B cell (primary cell): Measurements from ENCODE around the gene NPIPB13. TPM values are rescaled to one million over a fixed set of nuclear protein-coding genes. Genes with fewer than 3 reads are reported as not detected.
"Not testable (repeated sequence)": the region's sequence is repeated elsewhere in the genome, so short reads cannot be mapped to it uniquely, and the experiment has no call there.

Source experiments
- ATAC-seq: fragments of 200-7000 bp; cut with Tn5 transposase; one replicate; pipeline ENCODE4 v1.10.0; 2021; ENCODE audit warnings: low read depth, mild to moderate bottlenecking, moderate number of reproducible peaks, moderate library complexity
- CTCF ChIA-PET: fragments of 350-600 bp; sonication (Branson Sonifier 250); formaldehyde crosslinking; loops from one replicate; lab custom pipeline; 2021; ENCODE audit warnings: antibody characterized with exemption, inconsistent platforms; lab: Charles Lee
- POLR2A ChIA-PET: fragments of 350-600 bp; sonication (Branson Sonifier 250); formaldehyde crosslinking; loops from one replicate; lab custom pipeline; 2021; ENCODE audit warnings: antibody characterized with exemption; lab: Charles Lee
- DNase-seq: peaks from one replicate; pipeline ENCODE4 v3.0.0; 2013
- H2AFZ ChIP-seq: 2 replicates; pipeline ENCODE4 v1.6.1; 2012; ENCODE audit warnings: mild to moderate bottlenecking, low read depth, low read length; ENCODE audit not compliant: insufficient read depth, poor library complexity, severe bottlenecking
- H3K27ac ChIP-seq, 2 donors: 1 replicate in 1 of 2; 2 replicates in 1 of 2; pipeline ENCODE4 v1.5.1; 2012 to 2013; ENCODE audit warnings: low read length in 2 of 2, mild to moderate bottlenecking in 2 of 2, moderate library complexity in 1 of 2
- H3K27me3 ChIP-seq, 4 experiments: fragments of 200-600 bp in 1 of 4; sonication (generic) in 1 of 4; replicated peaks in 1 of 4; 1 replicate in 2 of 4; 2 replicates in 2 of 4; pipeline versions ENCODE4 v1.6.1 to v1.7.0; 2013 to 2016; ENCODE audit warnings: low read length in 3 of 4, mild to moderate bottlenecking in 2 of 4, mixed read lengths in 1 of 4, moderate library complexity in 1 of 4; ENCODE audit not compliant: insufficient read depth in 4 of 4, control insufficient read depth in 3 of 4; ENCODE audit errors: control extremely low read depth in 1 of 4
- H3K36me3 ChIP-seq, 2 experiments: replicated peaks in 1 of 2; 1 replicate in 1 of 2; 2 replicates in 1 of 2; pipeline versions ENCODE4 v1.6.1 to v1.7.1; 2013; ENCODE audit warnings: low read length in 1 of 2; ENCODE audit not compliant: insufficient read depth in 2 of 2, control insufficient read depth in 1 of 2; ENCODE audit errors: control extremely low read depth in 1 of 2, extremely low read depth in 1 of 2
- H3K4me1 ChIP-seq, 2 donors: fragments of 200-600 bp in 1 of 2; sonication (generic) in 1 of 2; 1 replicate in 1 of 2; 2 replicates in 1 of 2; pipeline versions ENCODE4 v1.5.1 to v1.6.1; 2013 to 2017; ENCODE audit warnings: low read length in 2 of 2; ENCODE audit not compliant: control insufficient read depth in 2 of 2, insufficient read depth in 2 of 2
- H3K4me2 ChIP-seq: replicated peaks from 2 replicates; pipeline ENCODE3; 2012; ENCODE audit warnings: mild to moderate bottlenecking, low read depth, low read length; ENCODE audit not compliant: poor library complexity, severe bottlenecking
- H3K4me3 ChIP-seq, 5 experiments: fragments of 200-600 bp in 1 of 5; sonication (generic) in 1 of 5; 1 replicate in 3 of 5; 2 replicates in 2 of 5; pipeline versions ENCODE4 v1.5.1 to v1.7.0; 2011 to 2016; ENCODE audit warnings: low read length in 4 of 5, mild to moderate bottlenecking in 4 of 5, low read depth in 2 of 5, control low read depth in 1 of 5, moderate library complexity in 1 of 5; ENCODE audit not compliant: insufficient read depth in 1 of 5; ENCODE audit errors: control extremely low read depth in 1 of 5, extremely low read depth in 1 of 5
- H3K79me2 ChIP-seq: fragments of 200-600 bp; sonication (generic); one replicate; pipeline ENCODE4 v1.6.0; 2016; ENCODE audit warnings: low read length; ENCODE audit not compliant: control insufficient read depth, insufficient read depth
- H3K9ac ChIP-seq: fragments of 200-600 bp; sonication (generic); 2 replicates; pipeline ENCODE4 v1.6.1; 2017; ENCODE audit warnings: mild to moderate bottlenecking, low read length, moderate library complexity
- H3K9me3 ChIP-seq, 3 donors: one replicate each; pipeline versions ENCODE4 v1.6.1 to v1.7.1; 2013; ENCODE audit warnings: low read length in 2 of 3; ENCODE audit not compliant: control insufficient read depth in 2 of 3, insufficient read depth in 1 of 3; ENCODE audit errors: control extremely low read depth in 1 of 3
- H4K20me1 ChIP-seq: 2 replicates; pipeline ENCODE4 v1.6.0; 2012; ENCODE audit warnings: mild to moderate bottlenecking, low read length; ENCODE audit not compliant: insufficient read depth, control insufficient read depth, poor library complexity, severe bottlenecking
- H3K27ac Mint-ChIP-seq: one replicate; pipeline ENCODE4 v1.8.0; 2021; ENCODE audit warnings: mixed read lengths
- H3K27me3 Mint-ChIP-seq: one replicate; pipeline ENCODE4 v1.8.0; 2021; ENCODE audit warnings: mixed read lengths
- H3K4me1 Mint-ChIP-seq: one replicate; pipeline ENCODE4 v1.8.0; 2021; ENCODE audit warnings: mixed read lengths
- H3K4me3 Mint-ChIP-seq: one replicate; pipeline ENCODE4 v1.8.0; 2021; ENCODE audit warnings: mixed read lengths
- H3K9me3 Mint-ChIP-seq: one replicate; pipeline ENCODE4 v1.8.0; 2022; ENCODE audit warnings: mixed read lengths; ENCODE audit not compliant: insufficient read depth
- WGBS: methylation state at CpG from one replicate; pipeline ENCODE4 v1.1.5; 2013; ENCODE audit warnings: missing lambda C conversion rate; ENCODE audit not compliant: insufficient coverage; 5-methylcytosine and 5-hydroxymethylcytosine counted together
- intact Hi-C: fragments of 100-400 bp; cut with micrococcal nuclease; formaldehyde crosslinking; loops from one replicate; pipeline ENCODE4 v1.10.0; 2022
- polyA minus RNA-seq: library from RNA; depleted of rRNA, polyadenylated mRNA; stranded (reverse); fragments of >200 nt; gene quantifications from 2 replicates; pipeline ENCODE4 v1.2.3, GENCODE V29; 2012
- polyA plus RNA-seq: library from polyadenylated mRNA; depleted of rRNA; stranded (reverse); fragments of >200 nt; gene quantifications from 2 replicates; pipeline ENCODE4 v1.2.3, GENCODE V29; 2012
- total RNA-seq, 2 donors: library from RNA; stranded (reverse); fragments of 120-200 nt in 1 of 2; gene quantifications; 1 replicate in 1 of 2; 2 replicates in 1 of 2; pipeline versions ENCODE4 v1.2.3 to v1.2.4, GENCODE V29; 2013 to 2022

The NPIPB13 gene
- 59.6 and 75.5 TPM in 2 replicates for total RNA-seq
- total RNA-seq (2013) = 2.2 TPM
- 8.4 and 21.7 TPM in 2 replicates for polyA plus RNA-seq
- 2.5 and 7.4 TPM in 2 replicates for polyA minus RNA-seq

GRCh38 chr16:30248379-30248778 lies at the start of gene NPIPB13:
Gene NPIPB13 (minus strand): TSS chr16:30248479. CDS start chr16:30245573, 2,906 bp downstream.
- H3K4me1 Mint-ChIP-seq, ATAC-seq, H3K9me3 Mint-ChIP-seq, POLR2A ChIA-PET, H3K27me3 ChIP-seq, H3K27ac ChIP-seq, H3K9ac ChIP-seq, H3K27me3 Mint-ChIP-seq, H3K4me3 ChIP-seq, intact Hi-C loops, H2AFZ ChIP-seq, H3K36me3 ChIP-seq, H3K4me1 ChIP-seq, DNase-seq, H3K4me2 ChIP-seq, H3K4me3 Mint-ChIP-seq, H3K9me3 ChIP-seq, H3K27ac Mint-ChIP-seq, H4K20me1 ChIP-seq, H3K79me2 ChIP-seq, CTCF ChIA-PET: not testable (repeated sequence)
- no CpG with 5 or more reads among the region's 4 CpGs for WGBS

GRCh38 chr16:30282357-30282756 lies 34.1 kb upstream of the NPIPB13 start:
- H3K9me3 Mint-ChIP-seq, H3K27me3 ChIP-seq, H3K27me3 Mint-ChIP-seq, ATAC-seq, H4K20me1 ChIP-seq, DNase-seq, H2AFZ ChIP-seq, H3K4me1 ChIP-seq, H3K27ac ChIP-seq, intact Hi-C loops, H3K79me2 ChIP-seq, H3K4me2 ChIP-seq, H3K4me3 Mint-ChIP-seq, H3K4me1 Mint-ChIP-seq, CTCF ChIA-PET, H3K9me3 ChIP-seq, H3K27ac Mint-ChIP-seq, H3K4me3 ChIP-seq, POLR2A ChIA-PET, H3K36me3 ChIP-seq, H3K9ac ChIP-seq: not testable (repeated sequence)
- WGBS = no CpG with 5 or more reads among the region's 10 CpGs

- POLR2A ChIA-PET, H3K36me3 ChIP-seq, H3K4me1 Mint-ChIP-seq, CTCF ChIA-PET, H3K4me3 ChIP-seq, ATAC-seq, H3K9me3 Mint-ChIP-seq, DNase-seq, H2AFZ ChIP-seq, H3K27ac ChIP-seq, H3K9me3 ChIP-seq, H3K4me1 ChIP-seq, H3K27ac Mint-ChIP-seq, H3K9ac ChIP-seq, H3K27me3 ChIP-seq, H3K27me3 Mint-ChIP-seq, intact Hi-C loops, H3K79me2 ChIP-seq, H4K20me1 ChIP-seq, H3K4me3 Mint-ChIP-seq, H3K4me2 ChIP-seq: not testable (repeated sequence)
- WGBS = no CpG with 5 or more reads among the region's 3 CpGs
Observed at GRCh38 chr16:30278523-30278922, 30.2 kb upstream of the NPIPB13 start.

DNA sequence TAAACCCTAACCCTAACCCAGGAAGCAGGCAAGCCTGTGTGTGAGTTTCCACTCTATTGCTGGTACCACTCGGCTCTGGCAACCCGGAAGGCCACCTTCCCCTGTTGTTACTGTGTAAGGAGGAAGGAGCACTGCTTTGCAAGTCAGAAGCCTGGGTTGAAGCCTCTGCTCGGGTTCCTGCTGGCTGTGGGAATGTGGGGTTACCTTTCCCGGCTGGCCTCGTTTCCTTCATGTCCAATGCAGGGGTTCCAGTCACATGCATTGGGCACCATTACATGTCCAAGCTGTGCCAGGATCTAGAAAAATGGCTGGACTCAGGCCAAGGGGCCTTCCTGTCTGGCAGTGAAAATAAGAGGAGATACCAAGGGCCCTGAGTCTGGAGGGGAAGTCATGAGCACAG lies 31.2 kb downstream of the NPIPB13 start:
- not testable (repeated sequence) for H3K4me1 Mint-ChIP-seq

More for the DNA sequence above, 31.2 kb downstream of the NPIPB13 start:
- POLR2A ChIA-PET, intact Hi-C loops, H3K4me3 Mint-ChIP-seq, H3K9me3 ChIP-seq, H3K4me1 ChIP-seq, H3K36me3 ChIP-seq, H3K4me2 ChIP-seq, H4K20me1 ChIP-seq, ATAC-seq, H2AFZ ChIP-seq, H3K4me3 ChIP-seq, H3K27me3 Mint-ChIP-seq, H3K9ac ChIP-seq, CTCF ChIA-PET, H3K27ac Mint-ChIP-seq, H3K27ac ChIP-seq, H3K27me3 ChIP-seq, DNase-seq, H3K9me3 Mint-ChIP-seq, H3K79me2 ChIP-seq: not testable (repeated sequence)
- WGBS = no CpG with 5 or more reads among the region's 5 CpGs
